ENCODE measurements around the gene TMEM259.

The TMEM259 gene

DNA sequence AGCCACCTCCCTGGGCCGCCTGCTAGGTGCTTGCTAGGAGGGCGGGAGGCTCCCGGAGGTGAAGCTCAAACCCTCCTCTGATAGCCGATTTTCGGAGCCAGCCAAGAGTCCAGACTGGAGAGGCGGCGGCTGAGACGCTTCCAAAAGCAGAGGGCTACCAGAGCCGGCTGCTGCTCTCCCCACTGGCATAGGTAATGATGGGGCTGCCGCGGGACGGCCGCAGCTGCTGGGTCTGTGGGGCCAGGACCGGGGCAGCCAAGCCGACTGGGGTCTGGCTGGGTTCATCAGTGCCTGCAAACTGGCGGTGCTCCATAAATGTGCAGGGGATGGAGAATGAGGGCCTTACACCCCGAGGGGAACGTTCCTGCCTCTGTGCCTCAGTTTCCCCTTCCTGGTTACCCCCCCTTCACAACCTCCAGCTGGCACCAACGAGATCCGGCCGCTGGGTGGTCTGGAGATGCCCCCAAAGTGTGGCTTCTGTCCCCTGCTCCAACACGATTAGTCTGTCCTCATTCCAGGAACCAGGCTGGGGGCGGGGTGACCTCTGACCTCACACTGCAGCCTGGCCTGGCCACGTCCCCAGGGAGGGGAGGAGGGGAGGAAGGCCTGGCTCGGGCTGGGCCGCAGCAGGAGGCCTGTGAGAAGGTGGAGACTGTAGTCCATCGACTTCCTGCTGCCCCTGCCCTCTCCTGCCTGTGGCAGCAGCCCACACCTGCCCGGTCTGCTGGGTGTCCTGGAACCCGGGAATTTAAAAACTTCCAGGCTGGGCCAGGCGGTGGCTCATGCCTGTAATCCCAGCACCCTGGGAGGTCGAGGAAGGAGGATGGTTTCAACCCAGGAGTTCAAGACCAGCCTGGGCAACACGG, 40.6 kb downstream of the TMEM259 start:
- H3K9me3 ChIP-seq (ENCODE audit: control insufficient read depth, insufficient read depth, low read length), result no peaks in the 10 kb centered on the region
- peaks cover 4% of the 10 kb centered on the region for H3K4me1 ChIP-seq (ENCODE audit: control insufficient read depth, insufficient read depth, low read length)
- no peaks in the 10 kb centered on the region for H3K27me3 ChIP-seq (ENCODE audit: control insufficient read depth, insufficient read depth, low read length)
- peak overlapping the region; percentile 22 for H3K4me3 ChIP-seq (ENCODE audit: low read depth, low read length)
- H3K36me3 ChIP-seq (ENCODE audit: control insufficient read depth, insufficient read depth, low read length), result no peaks in the 10 kb centered on the region
- peak overlapping the region; percentile 60 for H3K9ac ChIP-seq (ENCODE audit: low read depth, low read length)

DNA sequence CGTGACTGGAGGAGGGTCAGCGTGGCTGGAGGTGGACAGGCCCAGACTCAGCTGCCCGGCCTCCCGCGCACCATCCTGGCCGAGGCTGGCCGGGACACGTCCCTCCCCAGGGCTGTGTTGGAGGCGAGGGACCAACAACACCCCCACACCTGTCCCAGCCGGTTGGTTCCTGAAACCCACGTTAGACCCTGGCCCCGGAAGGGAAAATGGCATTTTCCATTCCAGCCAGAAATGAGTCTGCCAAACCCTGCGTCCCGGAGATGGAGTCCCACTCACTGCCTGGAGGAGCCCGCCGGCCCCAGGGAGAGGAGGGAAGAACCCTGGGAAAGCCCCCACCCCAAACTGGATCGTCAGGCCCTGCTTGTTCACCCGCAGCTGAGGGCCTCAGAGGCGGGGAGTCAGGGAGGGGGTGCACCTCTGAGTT, 41.6 kb downstream of the TMEM259 start:
- H3K4me1 ChIP-seq (ENCODE audit: control insufficient read depth, insufficient read depth, low read length), result peaks cover 4% of the 10 kb centered on the region
- H3K9ac ChIP-seq (ENCODE audit: low read depth, low read length), result no peak overlapping the region
- H3K36me3 ChIP-seq (ENCODE audit: control insufficient read depth, insufficient read depth, low read length), result no peaks in the 10 kb centered on the region
- no peaks in the 10 kb centered on the region for H3K27me3 ChIP-seq (ENCODE audit: control insufficient read depth, insufficient read depth, low read length)
- H3K9me3 ChIP-seq (ENCODE audit: control insufficient read depth, insufficient read depth, low read length), result no peaks in the 10 kb centered on the region
- H3K4me3 ChIP-seq (ENCODE audit: low read depth, low read length), result no peak overlapping the region

DNA sequence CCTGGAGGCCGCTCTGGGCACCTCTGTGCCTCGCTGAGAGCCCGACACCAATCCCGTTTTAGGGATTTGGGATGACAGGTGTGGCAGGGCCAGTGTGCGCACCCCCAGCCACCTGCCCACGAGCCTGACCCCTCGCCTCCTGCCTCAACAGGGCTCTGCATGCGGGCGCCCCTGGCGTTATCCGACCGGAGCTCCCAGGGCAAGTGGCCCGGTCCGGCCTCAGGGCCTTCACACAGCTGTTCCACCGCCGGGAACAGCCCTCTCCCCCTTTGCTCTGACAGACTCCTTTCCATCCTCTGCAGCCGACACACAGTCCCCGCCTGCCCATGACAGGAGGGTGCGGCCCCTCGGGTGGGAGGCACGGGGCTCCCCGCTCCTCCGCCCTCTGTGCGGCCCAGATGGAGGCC, 43.9 kb downstream of the TMEM259 start:
- peaks cover 4% of the 10 kb centered on the region for H3K4me1 ChIP-seq (ENCODE audit: control insufficient read depth, insufficient read depth, low read length)
- H3K4me3 ChIP-seq (ENCODE audit: low read depth, low read length), result no peak overlapping the region
- no peaks in the 10 kb centered on the region for H3K27me3 ChIP-seq (ENCODE audit: control insufficient read depth, insufficient read depth, low read length)
- no peak overlapping the region for H3K9ac ChIP-seq (ENCODE audit: low read depth, low read length)
- H3K36me3 ChIP-seq (ENCODE audit: control insufficient read depth, insufficient read depth, low read length), result peaks cover 3% of the 10 kb centered on the region
- H3K9me3 ChIP-seq (ENCODE audit: control insufficient read depth, insufficient read depth, low read length), result no peaks in the 10 kb centered on the region

DNA sequence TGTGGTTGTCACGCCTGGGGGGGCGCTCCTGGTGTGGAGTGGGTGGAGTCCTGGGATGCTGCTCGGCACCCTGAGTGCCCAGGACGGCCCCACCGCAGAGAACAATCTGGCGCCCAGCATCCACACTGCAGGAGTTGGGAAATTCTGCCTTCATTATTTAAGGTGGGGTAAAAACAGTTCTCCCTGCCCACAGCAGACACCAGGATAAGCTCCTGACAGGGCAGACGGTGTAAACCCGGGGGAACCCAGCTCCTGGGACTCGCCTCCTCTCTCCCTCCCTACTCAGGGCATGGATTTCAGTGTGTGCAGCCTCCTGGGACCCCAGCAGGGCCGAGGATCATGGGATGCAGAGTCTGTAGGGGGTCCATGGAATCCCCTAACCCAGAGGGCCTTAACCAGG, 44.4 kb downstream of the TMEM259 start:
- Histone ChIP-seq H3K9ac (ENCODE audit: low read depth, low read length) (no peak overlapping the region), H3K4me1 (ENCODE audit: control insufficient read depth, insufficient read depth, low read length) (peaks cover 4% of the 10 kb centered on the region), H3K4me3 (ENCODE audit: low read depth, low read length) (no peak overlapping the region), H3K36me3 (ENCODE audit: control insufficient read depth, insufficient read depth, low read length) (peaks cover 6% of the 10 kb centered on the region), H3K27me3 (ENCODE audit: control insufficient read depth, insufficient read depth, low read length) (no peaks in the 10 kb centered on the region), H3K9me3 (ENCODE audit: control insufficient read depth, insufficient read depth, low read length) (no peaks in the 10 kb centered on the region)

DNA sequence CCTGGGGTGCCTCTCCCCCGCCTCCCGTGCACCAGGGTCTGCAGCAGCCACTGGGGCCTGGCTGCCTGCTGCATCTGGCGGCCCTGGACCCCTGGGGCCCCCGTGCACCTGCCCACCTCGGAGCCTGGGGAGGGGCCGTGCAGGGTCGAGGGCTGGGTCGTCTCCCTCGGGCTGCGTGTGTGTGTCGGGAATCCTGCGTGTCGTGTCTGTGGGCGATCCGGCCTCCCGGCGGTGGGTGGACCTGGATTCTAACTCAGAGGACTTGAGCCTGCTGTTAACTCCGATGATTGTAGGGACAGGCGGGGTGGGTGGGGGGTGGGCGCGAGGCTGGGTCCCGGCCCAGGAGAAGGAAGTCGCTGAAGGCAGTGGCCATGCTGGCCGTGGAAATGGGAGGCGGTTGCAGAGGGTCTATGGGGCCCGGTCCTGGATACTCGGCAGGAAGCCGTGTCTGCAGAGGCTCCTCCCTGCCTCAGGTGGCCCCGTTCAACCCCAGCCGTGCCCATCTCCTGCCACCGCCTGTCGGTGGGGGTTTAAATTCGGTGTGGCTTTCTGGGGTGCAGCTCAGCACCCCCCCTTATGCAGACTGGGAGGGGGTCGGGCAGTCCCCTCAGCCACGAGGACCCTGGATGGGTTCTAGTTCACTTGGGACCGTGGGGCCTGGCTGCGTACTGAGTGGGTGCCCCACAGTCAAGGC, 46.2 kb downstream of the TMEM259 start:
- Histone ChIP-seq H3K36me3 (ENCODE audit: control insufficient read depth, insufficient read depth, low read length) (peaks cover 13% of the 10 kb centered on the region), H3K9me3 (ENCODE audit: control insufficient read depth, insufficient read depth, low read length) (peaks cover 3% of the 10 kb centered on the region), H3K27me3 (ENCODE audit: control insufficient read depth, insufficient read depth, low read length) (no peaks in the 10 kb centered on the region), H3K9ac (ENCODE audit: low read depth, low read length) (no peak overlapping the region), H3K4me1 (ENCODE audit: control insufficient read depth, insufficient read depth, low read length) (no peaks in the 10 kb centered on the region), H3K4me3 (ENCODE audit: low read depth, low read length) (no peak overlapping the region)

DNA sequence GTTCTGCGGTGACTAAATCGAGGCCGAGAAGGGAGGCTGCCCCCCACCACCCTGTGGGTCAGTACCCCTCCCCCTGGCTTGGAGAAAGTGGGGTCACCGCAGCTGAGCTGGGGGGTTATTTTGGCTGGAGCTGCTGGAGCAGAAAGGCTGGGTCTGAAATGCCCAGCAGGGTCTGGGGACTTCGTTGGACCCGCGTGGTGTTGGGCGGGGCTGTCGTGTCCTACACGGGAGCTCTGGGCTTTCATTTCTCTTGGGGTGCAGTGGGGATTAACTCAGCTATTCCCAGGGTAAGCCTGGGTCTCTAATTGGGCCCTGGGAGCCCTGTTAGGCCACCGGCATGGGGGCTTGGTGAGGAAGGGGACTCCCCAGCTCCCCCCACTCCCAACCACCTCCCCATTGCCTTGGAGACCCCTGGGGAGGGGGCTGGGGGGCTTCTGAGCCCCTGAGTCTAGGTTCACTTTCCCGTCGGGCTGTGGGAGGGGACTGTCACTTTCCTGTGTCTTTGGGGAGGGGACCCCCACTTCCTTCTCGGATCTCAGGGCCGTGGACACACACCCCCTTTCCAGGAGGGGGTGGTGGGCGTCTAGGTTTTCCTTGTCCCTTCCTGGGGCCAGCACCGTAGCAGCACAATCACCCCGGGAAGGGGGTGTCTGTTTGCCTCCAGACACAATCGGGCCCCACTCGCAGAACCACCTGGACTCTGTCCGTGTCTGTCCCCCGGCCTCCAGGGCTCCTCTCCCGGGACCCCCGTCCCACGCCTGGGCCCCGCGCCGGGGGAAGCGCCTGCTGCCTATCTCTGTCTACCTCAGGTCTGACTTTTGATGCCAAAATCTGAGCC, 47.0 kb downstream of the TMEM259 start:
- Histone ChIP-seq H3K9ac (ENCODE audit: low read depth, low read length) (no peak overlapping the region), H3K9me3 (ENCODE audit: control insufficient read depth, insufficient read depth, low read length) (peaks cover 3% of the 10 kb centered on the region), H3K4me1 (ENCODE audit: control insufficient read depth, insufficient read depth, low read length) (no peaks in the 10 kb centered on the region), H3K27me3 (ENCODE audit: control insufficient read depth, insufficient read depth, low read length) (no peaks in the 10 kb centered on the region), H3K36me3 (ENCODE audit: control insufficient read depth, insufficient read depth, low read length) (peaks cover 15% of the 10 kb centered on the region), H3K4me3 (ENCODE audit: low read depth, low read length) (no peak overlapping the region)

DNA sequence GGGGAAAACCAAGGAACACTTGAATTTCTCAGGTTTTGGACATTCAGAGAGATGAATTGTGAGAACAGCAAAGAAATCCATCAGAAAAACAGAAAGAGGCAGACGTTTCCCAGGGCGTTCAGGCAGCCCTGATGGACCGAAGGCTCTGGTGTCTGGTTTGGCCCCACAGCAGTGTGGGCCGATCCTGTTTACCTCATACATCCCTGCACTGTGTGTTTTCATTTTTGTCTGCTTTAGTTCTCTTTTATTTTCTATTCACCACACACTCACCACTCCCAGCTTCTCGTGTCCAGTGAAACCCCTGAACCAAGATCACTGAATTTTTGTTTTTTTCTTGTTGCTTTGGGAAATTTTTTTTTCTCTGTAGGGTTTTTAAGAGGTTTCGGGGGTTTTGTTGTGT, 48.6 kb downstream of the TMEM259 start:
- Histone ChIP-seq H3K9ac (ENCODE audit: low read depth, low read length) (no peak overlapping the region), H3K4me3 (ENCODE audit: low read depth, low read length) (no peak overlapping the region), H3K9me3 (ENCODE audit: control insufficient read depth, insufficient read depth, low read length) (peaks cover 3% of the 10 kb centered on the region), H3K27me3 (ENCODE audit: control insufficient read depth, insufficient read depth, low read length) (no peaks in the 10 kb centered on the region), H3K36me3 (ENCODE audit: control insufficient read depth, insufficient read depth, low read length) (peaks cover 22% of the 10 kb centered on the region), H3K4me1 (ENCODE audit: control insufficient read depth, insufficient read depth, low read length) (no peaks in the 10 kb centered on the region)

DNA sequence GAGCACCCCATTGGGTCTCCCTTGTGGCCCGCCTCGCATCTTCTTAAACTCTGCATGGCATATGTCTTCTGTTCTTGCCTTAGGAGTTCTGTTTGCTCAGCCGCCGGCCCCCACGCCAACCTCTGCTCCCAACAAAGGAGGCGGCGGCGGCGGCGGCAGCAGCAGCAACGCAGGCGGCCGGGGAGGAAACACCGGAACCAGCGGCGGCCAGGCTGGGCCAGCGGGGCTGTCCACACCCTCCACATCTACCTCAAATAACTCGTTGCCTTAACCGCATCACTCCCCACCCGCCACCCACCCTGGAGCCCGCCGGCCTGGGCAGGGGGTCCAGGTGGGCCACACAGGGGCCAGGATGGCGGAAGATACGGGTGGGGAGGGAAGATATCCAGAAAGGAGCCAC, 49.1 kb downstream of the TMEM259 start:
- no peak overlapping the region for H3K9ac ChIP-seq (ENCODE audit: low read depth, low read length)
- H3K4me1 ChIP-seq (ENCODE audit: control insufficient read depth, insufficient read depth, low read length), result no peaks in the 10 kb centered on the region
- H3K36me3 ChIP-seq (ENCODE audit: control insufficient read depth, insufficient read depth, low read length), result peaks cover 25% of the 10 kb centered on the region
- no peak overlapping the region for H3K4me3 ChIP-seq (ENCODE audit: low read depth, low read length)
- peaks cover 3% of the 10 kb centered on the region for H3K9me3 ChIP-seq (ENCODE audit: control insufficient read depth, insufficient read depth, low read length)
- H3K27me3 ChIP-seq (ENCODE audit: control insufficient read depth, insufficient read depth, low read length), result no peaks in the 10 kb centered on the region

DNA sequence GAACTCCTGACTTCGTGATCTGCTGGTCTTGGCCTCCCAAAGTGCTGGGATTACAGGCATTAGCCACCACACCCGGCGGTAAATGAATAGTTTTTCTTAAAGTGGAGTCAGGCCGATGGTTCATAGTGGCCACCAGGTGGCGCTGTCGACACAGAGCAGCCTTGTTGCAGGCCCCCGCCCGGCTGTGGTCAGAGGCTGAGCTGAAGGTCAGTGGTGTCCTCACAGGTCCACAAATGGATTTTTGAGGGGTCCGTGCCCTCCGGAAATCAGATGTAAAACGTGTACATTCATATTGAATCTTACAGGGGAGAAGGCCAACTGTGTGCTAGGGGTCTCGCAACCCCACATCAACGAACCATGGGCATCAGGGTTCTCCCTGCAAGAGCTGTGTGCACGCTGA, 50.2 kb downstream of the TMEM259 start:
- H3K36me3 ChIP-seq (ENCODE audit: control insufficient read depth, insufficient read depth, low read length), result peaks cover 30% of the 10 kb centered on the region
- H3K9me3 ChIP-seq (ENCODE audit: control insufficient read depth, insufficient read depth, low read length), result peaks cover 3% of the 10 kb centered on the region
- H3K9ac ChIP-seq (ENCODE audit: low read depth, low read length), result no peak overlapping the region
- H3K4me3 ChIP-seq (ENCODE audit: low read depth, low read length), result no peak overlapping the region
- H3K27me3 ChIP-seq (ENCODE audit: control insufficient read depth, insufficient read depth, low read length), result no peaks in the 10 kb centered on the region
- no peaks in the 10 kb centered on the region for H3K4me1 ChIP-seq (ENCODE audit: control insufficient read depth, insufficient read depth, low read length)

DNA sequence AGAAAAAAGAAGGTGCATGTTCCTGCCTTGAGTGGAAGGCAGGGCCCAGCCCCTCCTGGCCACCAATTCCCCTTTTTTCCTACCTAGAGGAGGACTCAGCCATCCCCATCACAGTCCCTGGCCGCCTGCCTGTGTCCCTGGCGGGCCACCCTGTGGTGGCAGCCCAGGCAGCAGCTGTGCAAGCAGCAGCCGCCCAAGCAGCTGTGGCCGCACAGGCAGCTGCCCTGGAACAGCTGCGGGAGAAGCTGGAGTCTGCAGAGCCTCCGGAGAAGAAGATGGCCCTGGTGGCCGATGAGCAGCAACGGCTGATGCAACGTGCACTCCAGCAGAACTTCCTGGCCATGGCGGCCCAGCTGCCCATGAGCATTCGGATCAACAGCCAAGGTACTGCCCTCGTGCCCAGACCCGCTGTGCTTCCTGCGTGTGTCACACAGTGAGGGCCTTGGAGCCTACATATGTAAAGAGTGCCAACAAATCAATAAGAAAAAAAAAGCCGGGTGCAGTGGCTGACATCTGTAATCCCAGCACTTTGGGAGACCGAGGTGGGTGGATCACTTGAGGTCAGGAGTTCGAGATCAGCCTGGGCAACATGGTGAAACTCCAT, 54.3 kb downstream of the TMEM259 start:
- no peak overlapping the region for H3K9ac ChIP-seq (ENCODE audit: low read depth, low read length)
- no peaks in the 10 kb centered on the region for H3K27me3 ChIP-seq (ENCODE audit: control insufficient read depth, insufficient read depth, low read length)
- no peaks in the 10 kb centered on the region for H3K4me1 ChIP-seq (ENCODE audit: control insufficient read depth, insufficient read depth, low read length)
- H3K4me3 ChIP-seq (ENCODE audit: low read depth, low read length), result no peak overlapping the region
- H3K36me3 ChIP-seq (ENCODE audit: control insufficient read depth, insufficient read depth, low read length), result peaks cover 52% of the 10 kb centered on the region
- H3K9me3 ChIP-seq (ENCODE audit: control insufficient read depth, insufficient read depth, low read length), result peaks cover 3% of the 10 kb centered on the region
